NOMO-1 (cell line): Measurements from ENCODE around the gene UBE2E1.
A peak's percentile ranks its signal among the peaks of the same experiment; 100 is the strongest.
"Not testable (repeated sequence)": the region's sequence is repeated elsewhere in the genome, so short reads cannot be mapped to it uniquely, and the experiment has no call there.

Source experiments
- DNase-seq, 2 experiments: peaks; one replicate each; lab custom pipeline; 2025; ENCODE audit not compliant: unreplicated experiment in 2 of 2; lab: John Stamatoyannopoulos, UW

The UBE2E1 gene

GRCh38 chr3:23875113-23875725 is 69.5 kb downstream of the UBE2E1 start:
- no peak for DNase-seq

GRCh38 chr3:23876923-23877322 is 71.2 kb downstream of the UBE2E1 start:
- no peak for DNase-seq

GRCh38 chr3:23877329-23877980 is 71.7 kb downstream of the UBE2E1 start:
- DNase-seq: peak; percentile 70 to 84

GRCh38 chr3:23879485-23879884 is 73.7 kb downstream of the UBE2E1 start:
- no peak for DNase-seq

- no peak for DNase-seq
Measured at GRCh38 chr3:23880703-23881339, 75.1 kb downstream of the UBE2E1 start.

- DNase-seq: not testable (repeated sequence)
Measured at GRCh38 chr3:23881993-23882392, 76.2 kb downstream of the UBE2E1 start.

- DNase-seq: no peak
Measured at GRCh38 chr3:23882487-23882918, 76.7 kb downstream of the UBE2E1 start.

GRCh38 chr3:23884481-23884880 is 78.7 kb downstream of the UBE2E1 start:
- DNase-seq: peak in 1 of 2 experiments; percentile 10

- peak in 1 of 2 experiments; percentile 3 for DNase-seq
Measured at GRCh38 chr3:23885210-23885609, 79.5 kb downstream of the UBE2E1 start.

- DNase-seq: no peak
Measured at GRCh38 chr3:23886311-23886710, 80.6 kb downstream of the UBE2E1 start.

- DNase-seq: peak in 1 of 2 experiments; percentile 35
Measured at GRCh38 chr3:23888617-23889228, 83.0 kb downstream of the UBE2E1 start.

- peak; percentile 24 to 54 for DNase-seq
Measured at GRCh38 chr3:23889386-23889785, 83.6 kb downstream of the UBE2E1 start.

GRCh38 chr3:23889950-23890349 is 84.2 kb downstream of the UBE2E1 start:
- no peak for DNase-seq

- DNase-seq: no peak
Measured at GRCh38 chr3:23894254-23895061, 88.7 kb downstream of the UBE2E1 start.

GRCh38 chr3:23895181-23895580 is 89.4 kb downstream of the UBE2E1 start:
- no peak for DNase-seq

GRCh38 chr3:23900744-23901143 is 95.0 kb downstream of the UBE2E1 start:
- DNase-seq: no peak

- DNase-seq: no peak
Measured at GRCh38 chr3:23904545-23904944, 98.8 kb downstream of the UBE2E1 start.

- no peak for DNase-seq
Measured at GRCh38 chr3:23909341-23909740, 103.6 kb downstream of the UBE2E1 start.

- DNase-seq: no peak
Measured at GRCh38 chr3:23911397-23911796, 105.6 kb downstream of the UBE2E1 start.

GRCh38 chr3:23912335-23912734 is 106.6 kb downstream of the UBE2E1 start:
- DNase-seq: not testable (repeated sequence)

- no peak for DNase-seq
Measured at GRCh38 chr3:23913182-23913581, 107.4 kb downstream of the UBE2E1 start.
